ENCODE data around the gene ENG. TPM values are rescaled to one million over a fixed set of nuclear protein-coding genes. Genes with fewer than 3 reads are reported as not detected.
"Not testable (repeated sequence)": the region's sequence is repeated elsewhere in the genome, so short reads cannot be mapped to it uniquely, and the experiment has no call there.

Gene ENG
- total RNA-seq, 1 donor from 2014 or later, result 32.2 TPM

DNA sequence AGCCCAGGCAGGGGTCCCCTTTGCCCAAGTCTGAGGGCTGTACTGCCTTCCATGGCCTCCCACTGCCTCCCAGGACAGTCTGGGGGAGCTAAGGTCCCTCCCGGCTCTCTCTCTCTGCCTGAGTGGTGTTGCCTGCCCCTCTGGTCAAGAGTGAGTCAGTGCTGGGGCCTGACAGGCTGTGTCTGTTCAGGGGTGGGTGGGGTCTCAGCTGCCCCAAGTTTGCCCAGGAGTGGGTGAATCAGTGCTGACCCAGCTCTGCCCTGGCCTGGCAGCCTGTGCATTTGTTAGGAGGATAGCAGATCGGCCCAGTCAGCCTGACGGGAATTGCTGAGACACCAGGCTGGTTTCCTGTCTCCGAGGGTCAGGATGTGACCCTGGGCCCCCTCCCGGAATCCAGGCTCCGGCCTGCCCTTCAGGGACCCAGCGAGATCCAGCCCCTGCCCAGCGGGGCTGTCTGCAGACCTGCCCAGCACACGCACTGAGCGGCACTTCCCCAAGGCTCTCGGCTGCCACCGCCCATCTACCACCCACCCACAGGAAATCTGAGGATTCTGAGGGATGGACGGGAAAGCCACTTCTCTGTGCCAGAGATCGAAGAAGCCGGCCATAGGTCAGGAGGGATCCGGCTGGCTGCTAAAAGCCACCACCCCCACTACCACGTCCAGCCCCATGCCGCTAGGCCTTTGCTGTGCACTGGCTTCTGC lies 15.9 kb downstream of the ENG start:
- H3K36me3 Mint-ChIP-seq (ENCODE audit: low read depth), result peaks cover 1% of the 10 kb centered on the region
- no peaks in the 10 kb centered on the region for H3K9me3 Mint-ChIP-seq
- intact Hi-C loops (cut with micrococcal nuclease), result no loop called here
- H3K27ac Mint-ChIP-seq, result no peak overlapping the region
- DNase-seq (ENCODE audit: low spot score), result no peak
- no peaks in the 10 kb centered on the region for H3K4me1 Mint-ChIP-seq (ENCODE audit: low read depth)
- no peaks in the 10 kb centered on the region for H3K27me3 Mint-ChIP-seq (ENCODE audit: insufficient read depth)
- H3K4me3 Mint-ChIP-seq, result no peak overlapping the region

- Mint-ChIP-seq H3K27ac (no peak overlapping the region), H3K27me3 (ENCODE audit: insufficient read depth) (no peaks in the 10 kb centered on the region), H3K36me3 (ENCODE audit: low read depth) (peaks cover 1% of the 10 kb centered on the region)
These were observed 17.1 kb downstream of the ENG start for GRCh38 chr9:127837346-127837745.

DNA sequence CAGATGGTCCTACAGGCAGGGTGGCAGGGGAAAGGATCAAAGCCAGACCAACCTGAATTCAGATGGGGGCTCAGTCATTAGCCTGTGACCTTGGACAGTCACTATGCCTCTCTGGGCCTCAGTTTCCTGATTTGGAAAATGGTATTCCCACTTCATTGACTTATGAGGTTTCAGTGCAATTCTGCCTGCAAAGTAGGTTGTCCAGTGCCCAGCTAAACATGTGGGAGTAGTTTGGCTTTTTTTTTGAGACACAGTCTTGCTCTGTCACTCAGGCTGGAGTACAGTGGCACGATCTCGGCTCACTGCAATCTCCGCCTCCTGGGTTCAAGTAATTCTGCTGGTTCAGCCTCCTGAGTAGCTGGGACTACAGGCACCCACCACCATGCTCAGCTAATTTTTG lies 17.9 kb downstream of the ENG start:
- H3K4me3 Mint-ChIP-seq; DNase-seq (ENCODE audit: low spot score); H3K27me3 Mint-ChIP-seq (ENCODE audit: insufficient read depth); H3K4me1 Mint-ChIP-seq (ENCODE audit: low read depth); H3K27ac Mint-ChIP-seq; H3K9me3 Mint-ChIP-seq; intact Hi-C loops (cut with micrococcal nuclease); H3K36me3 Mint-ChIP-seq (ENCODE audit: low read depth): not testable (repeated sequence)

More at GRCh38 chr9:127837346-127837745, 17.1 kb downstream of the ENG start:
- peaks cover 3% of the 10 kb centered on the region for H3K4me1 Mint-ChIP-seq (ENCODE audit: low read depth)
- no peak for DNase-seq (ENCODE audit: low spot score)
- intact Hi-C loops (cut with micrococcal nuclease), result no loop called here
- no peak overlapping the region for H3K4me3 Mint-ChIP-seq
- H3K9me3 Mint-ChIP-seq, result no peaks in the 10 kb centered on the region

GRCh38 chr9:127835991-127836516 lies 18.4 kb downstream of the ENG start:
- intact Hi-C loops (cut with micrococcal nuclease), result no loop called here
- Mint-ChIP-seq H3K27ac (no peak overlapping the region), H3K36me3 (ENCODE audit: low read depth) (no peaks in the 10 kb centered on the region), H3K4me1 (ENCODE audit: low read depth) (peaks cover 5% of the 10 kb centered on the region), H3K9me3 (no peaks in the 10 kb centered on the region), H3K4me3 (no peak overlapping the region), H3K27me3 (ENCODE audit: insufficient read depth) (no peaks in the 10 kb centered on the region)
- DNase-seq (ENCODE audit: low spot score), result no peak

GRCh38 chr9:127833555-127833954 lies 20.9 kb downstream of the ENG start:
- no peaks in the 10 kb centered on the region for H3K27me3 Mint-ChIP-seq (ENCODE audit: insufficient read depth)
- H3K4me3 Mint-ChIP-seq, result no peak overlapping the region
- DNase-seq (ENCODE audit: low spot score), result no peak
- peaks cover 5% of the 10 kb centered on the region for H3K4me1 Mint-ChIP-seq (ENCODE audit: low read depth)
- H3K36me3 Mint-ChIP-seq (ENCODE audit: low read depth), result peaks cover 1% of the 10 kb centered on the region
- no peaks in the 10 kb centered on the region for H3K9me3 Mint-ChIP-seq
- intact Hi-C loops (cut with micrococcal nuclease), result no loop called here
- no peak overlapping the region for H3K27ac Mint-ChIP-seq

- Mint-ChIP-seq H3K9me3 (no peaks in the 10 kb centered on the region), H3K4me1 (ENCODE audit: low read depth) (peaks cover 5% of the 10 kb centered on the region), H3K4me3 (no peak overlapping the region), H3K36me3 (ENCODE audit: low read depth) (peaks cover 1% of the 10 kb centered on the region), H3K27me3 (ENCODE audit: insufficient read depth) (no peaks in the 10 kb centered on the region), H3K27ac (peak overlapping the region; percentile 67)
- intact Hi-C loops (cut with micrococcal nuclease), result no loop called here
- no peak for DNase-seq (ENCODE audit: low spot score)
These were observed 22.2 kb downstream of the ENG start for GRCh38 chr9:127832248-127832647.

DNA sequence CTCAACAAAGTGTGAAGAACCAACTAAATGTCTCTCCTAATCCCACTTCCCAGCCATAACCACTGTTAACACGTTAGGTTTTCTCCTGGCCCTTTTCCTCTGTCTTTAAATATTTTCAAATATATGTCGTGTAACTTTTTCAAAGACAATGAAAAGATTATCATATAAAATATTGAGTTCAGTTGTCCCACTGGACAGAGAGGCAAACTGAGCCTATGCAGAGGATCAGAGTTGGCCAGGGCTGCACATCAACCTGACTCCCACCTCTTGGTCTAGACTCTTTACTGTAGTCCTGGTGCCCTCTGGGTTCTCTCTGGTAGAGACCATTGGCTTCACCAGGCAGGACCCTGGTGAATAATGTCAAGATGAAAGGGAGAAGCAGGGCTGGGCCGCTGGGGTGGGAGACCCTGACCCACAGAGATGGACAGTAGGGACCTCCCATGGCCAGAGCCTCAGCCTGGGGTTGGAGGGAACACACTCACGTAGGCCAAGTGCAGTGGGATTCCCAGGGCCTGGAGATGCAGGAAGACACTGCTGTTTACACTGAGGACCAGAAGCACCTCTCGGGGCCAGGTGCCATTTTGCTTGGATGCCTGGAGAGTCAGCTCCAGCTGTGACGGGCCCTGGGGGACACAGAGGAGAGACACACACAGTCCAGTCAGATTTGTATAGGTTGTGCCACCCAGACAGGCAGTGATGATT lies 25.1 kb downstream of the ENG start:
- Mint-ChIP-seq H3K27ac (no peak overlapping the region), H3K9me3 (no peaks in the 10 kb centered on the region), H3K27me3 (ENCODE audit: insufficient read depth) (no peaks in the 10 kb centered on the region), H3K4me3 (no peak overlapping the region), H3K36me3 (ENCODE audit: low read depth) (peaks cover 1% of the 10 kb centered on the region), H3K4me1 (ENCODE audit: low read depth) (peaks cover 5% of the 10 kb centered on the region)
- no peak for DNase-seq (ENCODE audit: low spot score)
- intact Hi-C loops (cut with micrococcal nuclease), result no loop called here

DNA sequence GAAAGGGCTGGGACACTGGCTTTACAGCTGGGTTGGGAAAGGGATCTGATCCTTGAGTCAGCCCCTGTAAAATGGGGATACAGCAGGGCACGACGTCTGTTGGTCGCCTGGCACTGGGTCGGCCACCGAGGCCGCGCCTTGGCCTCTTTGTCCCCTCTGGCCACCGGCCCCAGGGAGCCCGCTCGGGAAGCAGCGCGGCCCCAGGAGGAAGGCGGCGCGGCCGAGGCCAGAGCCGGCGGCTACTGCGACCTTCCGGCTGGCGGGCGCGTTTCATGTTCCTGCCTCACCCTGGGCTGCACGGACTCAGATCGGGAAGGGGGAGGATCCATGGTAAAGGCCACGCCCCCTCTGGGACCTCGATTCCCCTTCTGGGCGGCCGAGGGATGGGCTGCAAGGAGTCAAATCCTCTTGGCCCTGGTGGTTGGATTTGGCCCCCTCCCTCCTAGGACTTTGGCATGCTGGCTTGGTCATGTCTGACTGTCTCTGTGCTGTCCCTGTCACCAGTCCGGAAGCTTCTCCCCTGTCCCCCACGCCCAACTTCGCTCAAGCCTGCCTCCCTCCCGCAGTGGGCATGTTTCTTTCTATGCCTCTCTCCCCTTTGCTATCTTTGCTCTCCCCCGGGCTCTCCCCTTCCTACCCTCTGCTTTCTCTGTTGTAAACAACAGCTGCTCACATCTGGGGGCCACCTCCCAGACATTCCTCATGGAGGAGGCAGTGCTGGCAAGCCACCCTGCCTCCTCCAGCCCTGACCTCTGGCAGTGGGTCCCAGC lies 26.0 kb downstream of the ENG start:
- DNase-seq (ENCODE audit: low spot score), result no peak
- intact Hi-C loops (cut with micrococcal nuclease), result no loop called here
- no peak overlapping the region for H3K4me3 Mint-ChIP-seq
- H3K27me3 Mint-ChIP-seq (ENCODE audit: insufficient read depth), result no peaks in the 10 kb centered on the region
- H3K27ac Mint-ChIP-seq, result peak overlapping the region; percentile 58
- no peaks in the 10 kb centered on the region for H3K9me3 Mint-ChIP-seq
- H3K36me3 Mint-ChIP-seq (ENCODE audit: low read depth), result peaks cover 4% of the 10 kb centered on the region
- H3K4me1 Mint-ChIP-seq (ENCODE audit: low read depth), result peaks cover 5% of the 10 kb centered on the region

- no peak for DNase-seq (ENCODE audit: low spot score)
- Mint-ChIP-seq H3K27ac (peak overlapping the region; percentile 42), H3K4me3 (no peak overlapping the region), H3K36me3 (ENCODE audit: low read depth) (peaks cover 4% of the 10 kb centered on the region), H3K9me3 (no peaks in the 10 kb centered on the region), H3K27me3 (ENCODE audit: insufficient read depth) (no peaks in the 10 kb centered on the region), H3K4me1 (ENCODE audit: low read depth) (no peaks in the 10 kb centered on the region)
- intact Hi-C loops (cut with micrococcal nuclease), result no loop called here
These were observed 28.1 kb downstream of the ENG start for GRCh38 chr9:127826253-127826913.

GRCh38 chr9:127825319-127826051 lies 29.0 kb downstream of the ENG start:
- intact Hi-C loops (cut with micrococcal nuclease), result no loop called here
- H3K36me3 Mint-ChIP-seq (ENCODE audit: low read depth), result peaks cover 6% of the 10 kb centered on the region
- H3K27ac Mint-ChIP-seq, result no peak overlapping the region
- no peaks in the 10 kb centered on the region for H3K4me1 Mint-ChIP-seq (ENCODE audit: low read depth)
- no peak for DNase-seq (ENCODE audit: low spot score)
- H3K9me3 Mint-ChIP-seq, result no peaks in the 10 kb centered on the region
- no peaks in the 10 kb centered on the region for H3K27me3 Mint-ChIP-seq (ENCODE audit: insufficient read depth)
- H3K4me3 Mint-ChIP-seq, result no peak overlapping the region

DNA sequence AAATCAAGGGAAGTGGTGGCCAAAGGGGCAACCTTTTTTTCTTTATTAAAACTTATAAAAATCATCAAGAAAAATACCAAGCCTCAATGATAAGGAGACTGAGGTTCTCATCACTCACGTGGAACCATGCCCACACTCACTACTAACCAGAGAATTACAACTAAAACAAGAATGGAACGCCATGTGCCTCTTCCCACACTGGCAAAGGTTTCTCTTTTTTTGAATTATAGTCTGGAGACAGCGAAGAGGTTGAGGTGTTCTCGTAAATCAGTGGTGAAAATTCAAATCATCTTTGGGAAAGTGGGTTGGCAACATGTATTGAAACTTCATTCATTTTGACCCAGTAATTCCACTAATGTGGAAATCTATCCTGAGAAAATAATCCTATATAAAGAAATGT lies 32.4 kb downstream of the ENG start:
- DNase-seq (ENCODE audit: low spot score), result no peak
- Mint-ChIP-seq H3K4me1 (ENCODE audit: low read depth) (no peaks in the 10 kb centered on the region), H3K36me3 (ENCODE audit: low read depth) (peaks cover 17% of the 10 kb centered on the region), H3K9me3 (no peaks in the 10 kb centered on the region), H3K4me3 (no peak overlapping the region), H3K27me3 (ENCODE audit: insufficient read depth) (no peaks in the 10 kb centered on the region), H3K27ac (no peak overlapping the region)
- intact Hi-C loops (cut with micrococcal nuclease), result no loop called here

- H3K27me3 Mint-ChIP-seq (ENCODE audit: insufficient read depth), result no peaks in the 10 kb centered on the region
- no peak overlapping the region for H3K4me3 Mint-ChIP-seq
- H3K9me3 Mint-ChIP-seq, result no peaks in the 10 kb centered on the region
- H3K4me1 Mint-ChIP-seq (ENCODE audit: low read depth), result no peaks in the 10 kb centered on the region
- H3K27ac Mint-ChIP-seq, result no peak overlapping the region
- intact Hi-C loops (cut with micrococcal nuclease), result no loop called here
- peaks cover 14% of the 10 kb centered on the region for H3K36me3 Mint-ChIP-seq (ENCODE audit: low read depth)
- no peak for DNase-seq (ENCODE audit: low spot score)
These were observed 35.9 kb downstream of the ENG start for GRCh38 chr9:127818574-127818973.
